ENCODE results near the gene MAGEF1. TPM values are rescaled to one million over a fixed set of nuclear protein-coding genes. Genes with fewer than 3 reads are reported as not detected.
A peak's percentile ranks its signal among the peaks of the same experiment; 100 is the strongest.

The MAGEF1 gene
- total and polyA plus RNA-seq, 10 of the 15 experiments (the other 5 are each of a cell fraction or from before 2014, with no cell fraction given) = 2.3 to 62.2 (median 27.1) TPM

GRCh38 chr3:184713521-184713920, 1.7 kb upstream of the MAGEF1 start:
- ChIA-PET SMC1A (ENCODE audit: uncharacterized antibody, unreplicated experiment) (interaction anchor here (1.0 kb wide), 1 partner anchor 65 kb away, joined by 4 read pairs; no protein-coding TSS in a partner anchor), CTCF (interaction anchor here (0.5 to 1.1 kb wide), 2 partner anchors 15 to 173 kb away, joined by 3 read pairs; no protein-coding TSS in a partner anchor), RAD21 (ENCODE audit: unreplicated experiment) (no interaction called here), POLR2A (no interaction called here)
- TF ChIP-seq RAD21 (IDR thresholded peaks at IDR 0.05; ENCODE audit: insufficient read depth, low read depth, low read length) = no peak
- DNase-seq (ENCODE audit: low read depth, low spot score) = no peak
- Histone ChIP-seq H3K4me1 (ENCODE audit: control insufficient read depth, insufficient read depth, low read length) (peaks cover 5% of the 10 kb centered on the region), H2AFZ (ENCODE audit: control insufficient read depth, low read depth, low read length) (no peak overlapping the region), H3K9ac (ENCODE audit: control insufficient read depth, insufficient read depth, low read length) (no peak overlapping the region), H3K79me2 (ENCODE audit: control insufficient read depth, insufficient read depth, low read length) (peaks cover 9% of the 10 kb centered on the region), H3K27ac (ENCODE audit: control insufficient read depth, insufficient read depth) (no peak overlapping the region), H3K4me3 (no peak overlapping the region), H3K4me2 (ENCODE audit: control insufficient read depth, insufficient read depth) (no peak overlapping the region), H3K36me3 (ENCODE audit: control insufficient read depth in 2 of 2, insufficient read depth in 2 of 2, low read length in 1 of 2) (no peaks in the 10 kb centered on the region), H3K9me3 (replicated peaks; ENCODE audit: control insufficient read depth, insufficient read depth, low read length) (no peaks in the 10 kb centered on the region), H4K20me1 (ENCODE audit: control insufficient read depth, insufficient read depth) (no peaks in the 10 kb centered on the region), H3K27me3 (replicated peaks in 1 of 2; ENCODE audit: control insufficient read depth in 2 of 2, insufficient read depth in 2 of 2, low read length in 1 of 2) (0 out of 4 replicates have a peak, but pooled peaks cover 0 to 2% of the 10 kb centered on the region in 2 experiments)
- ATAC-seq = no peak
- 91% methylated on average over 2 of the region's 2 CpGs for WGBS (ENCODE audit: insufficient coverage, insufficient replicate concordance, low lambda C conversion rate, missing lambda C conversion rate)
- intact Hi-C loops (cut with micrococcal nuclease; ENCODE audit: unreplicated experiment) (no loop called here), in situ Hi-C loops (cut with MboI) (no loop called here)
- no peak for FAIRE-seq
- BruUV-seq (replicated peaks) = no TSS peak

GRCh38 chr3:184713040-184713355, 1.1 kb upstream of the MAGEF1 start:
- H3K27me3 ChIP-seq (replicated peaks in 1 of 2; ENCODE audit: control insufficient read depth in 2 of 2, insufficient read depth in 2 of 2, low read length in 1 of 2) = no peaks in the 10 kb centered on the region
- ATAC-seq (no peak), FAIRE-seq (no peak), DNase-seq (ENCODE audit: low read depth, low spot score) (no peak)
- no peak overlapping the region for H3K4me2 ChIP-seq (ENCODE audit: control insufficient read depth, insufficient read depth)
- ChIA-PET POLR2A (interaction anchor here (0.7 kb wide), 2 partner anchors 175 to 187 kb away, joined by 4 to 8 read pairs; no protein-coding TSS in a partner anchor), RAD21 (ENCODE audit: unreplicated experiment) (interaction anchor here (0.6 kb wide), 1 partner anchor 15 kb away, joined by 4 read pairs; no protein-coding TSS in a partner anchor), CTCF (interaction anchor here (0.5 to 1.1 kb wide), 3 partner anchors 14 to 173 kb away, joined by 3 to 4 read pairs (median 3); no protein-coding TSS in a partner anchor), SMC1A (ENCODE audit: uncharacterized antibody, unreplicated experiment) (interaction anchor here (0.6 to 1.0 kb wide), 2 partner anchors 65 to 149 kb away, joined by 3 to 4 read pairs; no protein-coding TSS in a partner anchor)
- peaks cover 5% of the 10 kb centered on the region for H3K4me1 ChIP-seq (ENCODE audit: control insufficient read depth, insufficient read depth, low read length)
- WGBS (ENCODE audit: insufficient coverage, insufficient replicate concordance, low lambda C conversion rate, missing lambda C conversion rate) = 69% methylated on average over 2 of the region's 2 CpGs
- H3K27ac ChIP-seq (ENCODE audit: control insufficient read depth, insufficient read depth) = no peak overlapping the region
- H2AFZ ChIP-seq (ENCODE audit: control insufficient read depth, low read depth, low read length) = no peak overlapping the region
- intact Hi-C loops (cut with micrococcal nuclease; ENCODE audit: unreplicated experiment) = no loop called here
- H3K9me3 ChIP-seq (replicated peaks; ENCODE audit: control insufficient read depth, insufficient read depth, low read length) = no peaks in the 10 kb centered on the region
- BruUV-seq (replicated peaks) = no TSS peak
- TF ChIP-seq ETV6 (conservative IDR thresholded peaks at IDR 0.05 in 1 of 2, IDR thresholded peaks at IDR 0.05 in 1 of 2; ENCODE audit: borderline replicate concordance in 1 of 2, low read depth in 1 of 2) (peak in 1 of 2 experiments; percentile 70; a peak in 2 of 4 replicates), NKRF (conservative IDR thresholded peaks at IDR 0.05) (no peak), IKZF1 (conservative IDR thresholded peaks at IDR 0.05) (no peak), TCF3 (IDR thresholded peaks at IDR 0.05; ENCODE audit: borderline replicate concordance, insufficient read depth, low read depth, low read length) (no peak), SUZ12 (IDR thresholded peaks at IDR 0.05; ENCODE audit: unreplicated experiment) (no peak), USF1 (IDR thresholded peaks at IDR 0.05; ENCODE audit: borderline replicate concordance, extremely low read length, insufficient read depth, low read depth, low read length) (no peak)
- H3K36me3 ChIP-seq (ENCODE audit: control insufficient read depth in 2 of 2, insufficient read depth in 2 of 2, low read length in 1 of 2) = 0 out of 4 replicates have a peak, but pooled peaks cover 0 to 2% of the 10 kb centered on the region in 2 experiments
- in situ Hi-C loops (cut with MboI) = no loop called here
- no peak overlapping the region for H3K4me3 ChIP-seq
- H3K79me2 ChIP-seq (ENCODE audit: control insufficient read depth, insufficient read depth, low read length) = peaks cover 9% of the 10 kb centered on the region
- no peak overlapping the region for H3K9ac ChIP-seq (ENCODE audit: control insufficient read depth, insufficient read depth, low read length)
- H4K20me1 ChIP-seq (ENCODE audit: control insufficient read depth, insufficient read depth) = no peaks in the 10 kb centered on the region

Data from GM12878 (cell line).